Anterior cingulate cortex (tissue), 58 donors: Measurements from ENCODE around the gene PAGR1.
"Not testable (repeated sequence)": the region's sequence is repeated elsewhere in the genome, so short reads cannot be mapped to it uniquely, and the experiment has no call there.

Experiments used
- DNase-seq, 58 donors: peaks; one replicate each; lab custom pipeline; 2025; lab: John Stamatoyannopoulos, UW

Gene PAGR1

GRCh38 chr16:29833219-29833618 lies 17.3 kb downstream of the PAGR1 start:
- not testable (repeated sequence) for DNase-seq

GRCh38 chr16:29834079-29834478 lies 18.1 kb downstream of the PAGR1 start:
- no peak for DNase-seq

GRCh38 chr16:29835926-29836325 lies 20.0 kb downstream of the PAGR1 start:
- DNase-seq, result no peak

DNA sequence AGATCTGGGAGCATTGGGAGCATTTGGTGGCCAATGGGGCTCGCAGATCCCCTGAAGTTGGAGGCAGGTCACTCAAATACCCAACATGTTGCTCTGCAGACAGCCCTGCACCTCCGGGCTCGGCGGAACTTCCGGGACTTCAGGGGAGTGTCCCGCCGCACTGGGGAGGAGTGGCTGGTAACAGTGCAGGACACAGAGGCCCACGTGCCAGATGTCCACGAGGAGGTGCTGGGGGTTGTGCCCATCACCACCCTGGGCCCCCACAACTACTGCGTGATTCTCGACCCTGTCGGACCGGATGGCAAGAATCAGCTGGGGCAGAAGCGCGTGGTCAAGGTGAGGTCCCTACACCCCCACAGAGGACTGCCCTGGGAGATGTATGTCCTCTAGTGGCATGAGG lies 20.7 kb downstream of the PAGR1 start:
- no peak for DNase-seq

GRCh38 chr16:29837841-29838240 lies 21.9 kb downstream of the PAGR1 start:
- peak in 1 of 58 donors; percentile 10 for DNase-seq

GRCh38 chr16:29839822-29840221 lies 23.9 kb downstream of the PAGR1 start:
- no peak for DNase-seq

GRCh38 chr16:29840240-29840639 lies 24.3 kb downstream of the PAGR1 start:
- no peak for DNase-seq

DNA sequence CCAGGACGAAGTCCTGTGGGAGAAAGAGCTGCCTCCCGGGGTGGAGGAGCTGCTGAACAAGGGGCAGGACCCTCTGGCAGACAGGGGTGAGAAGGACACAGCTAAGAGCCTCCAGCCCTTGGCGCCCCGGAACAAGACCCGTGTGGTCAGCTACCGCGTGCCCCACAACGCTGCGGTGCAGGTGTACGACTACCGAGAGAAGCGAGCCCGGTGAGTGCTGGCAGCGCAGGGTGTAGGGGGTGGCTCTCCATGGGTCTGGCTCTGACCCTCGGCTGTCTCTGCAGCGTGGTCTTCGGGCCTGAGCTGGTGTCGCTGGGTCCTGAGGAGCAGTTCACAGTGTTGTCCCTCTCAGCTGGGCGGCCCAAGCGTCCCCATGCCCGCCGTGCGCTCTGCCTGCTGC lies 25.7 kb downstream of the PAGR1 start:
- DNase-seq, result no peak

- DNase-seq, result no peak
Observed at GRCh38 chr16:29842732-29843346, 26.9 kb downstream of the PAGR1 start.

- DNase-seq, result no peak
Observed at GRCh38 chr16:29843931-29844330, 28.0 kb downstream of the PAGR1 start.

DNA sequence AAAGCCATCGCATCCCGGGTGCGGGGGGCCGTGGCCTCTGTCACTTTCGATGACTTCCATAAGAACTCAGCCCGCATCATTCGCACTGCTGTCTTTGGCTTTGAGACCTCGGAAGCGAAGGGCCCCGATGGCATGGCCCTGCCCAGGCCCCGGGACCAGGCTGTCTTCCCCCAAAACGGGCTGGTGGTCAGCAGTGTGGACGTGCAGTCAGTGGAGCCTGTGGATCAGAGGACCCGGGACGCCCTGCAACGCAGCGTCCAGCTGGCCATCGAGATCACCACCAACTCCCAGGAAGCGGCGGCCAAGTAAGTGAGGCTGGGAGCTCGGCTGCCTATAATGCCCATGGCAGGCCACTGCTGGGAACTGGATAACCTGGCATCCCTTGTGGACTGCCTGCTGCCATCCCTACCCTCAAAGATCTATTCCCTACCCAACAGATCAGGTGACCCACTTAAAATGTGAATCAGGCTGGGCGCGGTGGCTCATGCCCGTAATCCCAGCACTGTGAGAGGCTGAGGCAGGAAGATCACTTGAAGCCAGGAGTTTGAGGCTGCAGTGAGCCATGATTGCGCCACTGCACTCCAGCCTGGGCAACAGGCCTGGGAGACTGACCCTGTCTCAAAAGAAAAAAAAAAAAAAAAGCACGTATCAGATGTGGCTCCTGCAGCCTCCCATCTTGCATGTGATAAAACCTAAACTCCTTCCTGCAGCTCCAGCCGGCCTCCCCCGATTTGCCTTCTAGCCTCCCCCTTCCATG lies 28.8 kb downstream of the PAGR1 start:
- no peak for DNase-seq

GRCh38 chr16:29845656-29846055 lies 29.7 kb downstream of the PAGR1 start:
- DNase-seq, result no peak

DNA sequence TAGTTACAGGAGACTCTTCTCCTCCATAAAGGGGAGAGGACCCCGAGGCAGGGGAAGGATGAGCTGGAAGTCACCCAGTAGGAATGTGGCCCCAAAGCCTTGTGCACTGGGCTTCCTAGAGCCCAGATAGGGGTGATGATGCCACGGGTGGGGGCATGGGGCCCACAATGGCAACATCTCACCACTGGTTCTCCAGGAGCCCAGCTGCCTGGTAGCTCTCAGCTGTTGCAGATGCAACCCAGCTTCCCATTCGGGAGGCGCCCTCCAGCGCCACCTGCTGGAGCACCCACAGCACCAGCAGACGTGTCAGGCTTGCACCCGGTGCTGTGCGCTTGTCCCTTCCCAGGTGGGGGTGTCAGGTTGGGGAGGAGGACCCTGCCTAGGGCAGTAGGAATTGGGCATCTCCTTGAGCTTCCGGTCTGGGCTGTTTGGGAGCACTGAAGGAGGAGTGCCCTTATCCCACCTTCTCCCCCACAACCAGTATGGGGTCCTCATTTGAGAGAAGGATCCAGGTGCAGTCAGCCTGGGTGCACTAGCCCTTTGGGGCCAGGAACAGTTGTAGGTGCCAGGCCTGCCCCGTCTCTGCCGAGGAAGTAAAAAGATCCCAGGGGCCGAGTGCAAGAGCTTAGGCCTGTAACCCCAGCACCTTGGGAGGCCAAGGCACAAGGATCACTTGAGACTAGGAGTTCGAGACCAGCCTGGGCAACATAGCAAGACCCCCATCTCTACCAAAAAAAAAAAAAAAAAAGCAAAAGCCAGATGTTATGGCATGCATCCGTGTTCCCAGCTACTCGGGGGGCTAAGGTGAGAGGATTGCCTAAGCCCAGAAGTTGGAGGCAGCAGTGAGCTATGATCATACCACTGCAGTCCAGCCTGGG lies 32.7 kb downstream of the PAGR1 start:
- DNase-seq, result peak in 47 of 58 donors; percentile 6 to 77 (median 41)

DNA sequence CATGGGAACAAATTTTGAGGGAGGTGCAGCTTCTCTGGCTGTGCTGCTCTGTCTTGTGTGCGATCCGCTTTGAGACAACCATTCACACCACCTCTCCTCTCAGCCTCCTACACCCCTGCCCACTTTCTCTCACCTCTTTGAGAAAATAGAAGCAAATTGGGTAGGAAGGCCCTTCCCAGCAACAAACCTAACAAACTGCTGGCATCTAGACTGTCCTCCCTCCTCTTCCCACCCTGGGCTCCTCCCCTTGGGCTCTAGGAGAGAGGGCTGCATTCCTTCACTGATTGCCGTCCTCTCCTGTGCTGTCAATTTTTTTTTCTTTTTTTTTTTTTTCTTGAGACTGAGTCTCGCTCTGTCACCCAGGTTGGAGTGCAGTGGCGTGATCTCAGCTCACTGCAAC lies 33.6 kb downstream of the PAGR1 start:
- peak in 19 of 58 donors; percentile 7 to 78 (median 27) for DNase-seq

- no peak for DNase-seq
Observed at GRCh38 chr16:29850998-29851397, 35.0 kb downstream of the PAGR1 start.

DNA sequence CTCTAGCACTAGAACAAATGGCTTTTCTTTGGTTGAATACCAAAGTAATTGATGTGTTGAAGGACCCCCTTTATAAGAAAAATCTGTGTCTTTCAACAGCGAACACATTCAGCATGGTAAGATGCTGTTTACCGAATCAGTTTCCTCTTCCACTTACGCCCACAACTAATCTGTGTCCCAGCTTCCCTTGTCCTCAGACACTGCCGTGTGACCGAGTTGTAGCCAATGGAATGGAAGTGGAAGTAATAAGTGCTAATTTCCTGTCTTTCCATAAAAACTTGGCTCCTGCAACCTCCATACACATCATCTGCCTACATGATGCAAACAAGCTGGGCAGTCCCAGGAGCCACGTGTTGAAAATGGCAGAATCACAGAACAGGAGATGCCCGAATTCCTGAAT lies 36.7 kb downstream of the PAGR1 start:
- DNase-seq, result peak in 4 of 58 donors; percentile 4 to 34 (median 12)

- no peak for DNase-seq
Observed at GRCh38 chr16:29854520-29855100, 38.7 kb downstream of the PAGR1 start.

DNA sequence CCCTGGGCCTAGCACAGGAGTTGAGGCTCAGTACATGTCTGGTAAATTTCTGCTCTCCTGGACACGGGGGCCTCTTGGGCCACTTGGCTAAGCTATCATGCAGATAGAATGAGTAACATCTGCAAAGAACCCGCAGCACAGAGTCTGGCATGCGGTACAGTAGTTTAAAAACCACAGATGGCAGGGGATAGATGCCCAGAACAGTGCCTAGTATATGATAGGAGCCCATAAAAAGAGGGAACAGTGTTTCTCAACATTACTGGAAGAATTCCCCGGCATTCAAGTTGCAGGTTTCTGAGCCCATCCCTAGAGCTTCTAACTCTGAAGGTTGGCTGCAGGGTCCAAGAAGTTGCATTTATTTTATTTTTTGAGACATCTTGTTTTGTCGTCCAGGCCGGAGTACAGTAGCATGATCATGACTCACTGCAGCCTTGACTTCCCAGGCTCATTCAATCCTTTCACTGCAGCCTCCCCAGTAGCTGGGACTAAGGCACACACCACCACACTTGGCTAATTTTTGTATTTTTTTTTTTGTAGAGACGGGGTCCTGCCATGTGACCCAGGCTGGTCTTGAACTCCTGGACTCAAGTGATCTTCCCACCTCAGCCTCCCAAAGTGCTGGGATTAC lies 41.3 kb downstream of the PAGR1 start:
- peak in 5 of 58 donors; percentile 16 to 30 (median 17) for DNase-seq

- DNase-seq, result no peak
Observed at GRCh38 chr16:29858149-29858849, 42.3 kb downstream of the PAGR1 start.

GRCh38 chr16:29858974-29859373 lies 43.0 kb downstream of the PAGR1 start:
- no peak for DNase-seq
